ENCODE measurements around the gene MAPKAP1. TPM values are rescaled to one million over a fixed set of nuclear protein-coding genes. Genes with fewer than 3 reads are reported as not detected.

Gene MAPKAP1
- total and polyA plus RNA-seq, 9 of the 15 experiments (the other 6 are each of a cell fraction or from before 2014, with no cell fraction given): 2.6 to 82.1 (median 61.1) TPM

- no peak for FAIRE-seq
- peak overlapping the region in 1 of 2 experiments; percentile 89; a peak in 1 of 4 replicates for H3K9ac ChIP-seq (ENCODE audit: insufficient read depth in 1 of 2, low read depth in 2 of 2, low read length in 2 of 2)
These were observed 38.6 kb upstream of the MAPKAP1 start for GRCh38 chr9:125745682-125746016.

More at GRCh38 chr9:125745682-125746016, 38.6 kb upstream of the MAPKAP1 start:
- no TSS peak for BruUV-seq (replicated peaks)
- Histone ChIP-seq H3K4me1 (replicated peaks in 1 of 2; ENCODE audit: control insufficient read depth in 2 of 2, insufficient read depth in 2 of 2, low read length in 2 of 2) (peaks cover 8 to 26% of the 10 kb centered on the region in 2 experiments), H2AFZ (ENCODE audit: low read depth, low read length) (peak overlapping the region; percentile 94), H4K20me1 (replicated peaks; ENCODE audit: control insufficient read depth, insufficient read depth, low read length) (peaks cover 7% of the 10 kb centered on the region; the same call in 1 of the 2 replicates), H3K9me1 (ENCODE audit: control insufficient read depth, insufficient read depth, low read length) (no peaks in the 10 kb centered on the region), H3K79me2 (ENCODE audit: control insufficient read depth, insufficient read depth, low read length) (no peaks in the 10 kb centered on the region), H3K36me3 (ENCODE audit: control insufficient read depth, insufficient read depth, low read length) (no peaks in the 10 kb centered on the region), H3K4me3 (peak overlapping the region; percentile 57; the same call in 1 of the 2 replicates), H3K9me3 (replicated peaks; ENCODE audit: control insufficient read depth, insufficient read depth, low read depth, low read length) (no peaks in the 10 kb centered on the region), H3K4me2 (ENCODE audit: insufficient read depth, low read length) (peak overlapping the region; percentile 85), H3K27me3 (ENCODE audit: control insufficient read depth in 2 of 2, insufficient read depth in 2 of 2, low read length in 2 of 2) (peaks cover 30 to 36% of the 10 kb centered on the region in 2 experiments), H3K27ac (ENCODE audit: extremely low read depth, low read depth, low read length) (no peak overlapping the region)
- ChIA-PET CTCF (ENCODE audit: low intra/inter-chr PET ratio) (no interaction called here), POLR2A (interaction anchor here (0.8 to 1.5 kb wide), 6 partner anchors 10 to 39 kb away, joined by 3 to 4 read pairs (median 3); partner anchors contain the start of gene MAPKAP1)
- intact Hi-C loops (cut with micrococcal nuclease): loop anchor here (5.0 kb wide), 1 partner anchor 38 kb away; the partner anchor contains the start of gene MAPKAP1
- DNase-seq (ENCODE audit: extremely low read depth in 1 of 4, low spot score in 3 of 4) (peak in 1 of 4 experiments; percentile 11), ATAC-seq (no peak)
- TF ChIP-seq MAFK (IDR thresholded peaks at IDR 0.05; ENCODE audit: low read length): no peak
- peak; percentile 19 for TF ChIP-seq CBX2 (IDR thresholded peaks at IDR 0.05; ENCODE audit: insufficient read depth, low read length, poor library complexity, severe bottlenecking)
- no peak for TF ChIP-seq CREBBP (IDR thresholded peaks at IDR 0.05; ENCODE audit: low read depth, low read length)
- 0 out of 2 replicates have a peak, but pooled peaks have one; percentile 17 for TF ChIP-seq SP1 (CRISPR knock-in tag; IDR thresholded peaks at IDR 0.05)
- TF ChIP-seq ZNF174 (CRISPR knock-in tag; IDR thresholded peaks at IDR 0.05): no peak
- TF ChIP-seq MYC (IDR thresholded peaks at IDR 0.05; ENCODE audit: low read depth, low read length): no peak
- TF ChIP-seq MYC (CRISPR knock-in tag; IDR thresholded peaks at IDR 0.05; ENCODE audit: borderline replicate concordance, low read depth): no peak
- no peak for TF ChIP-seq NFATC3 (IDR thresholded peaks at IDR 0.05)
- no peak for TF ChIP-seq ZNF766 (CRISPR knock-in tag; conservative IDR thresholded peaks at IDR 0.05)
- no peak for TF ChIP-seq E2F6 (IDR thresholded peaks at IDR 0.05; ENCODE audit: borderline replicate concordance in 1 of 2, extremely low read depth in 1 of 2, insufficient read depth in 1 of 2, insufficient read length in 1 of 2, low read depth in 1 of 2, low read length in 1 of 2, poor library complexity in 1 of 2, severe bottlenecking in 1 of 2)
- TF ChIP-seq PTTG1 (tag; IDR thresholded peaks at IDR 0.05; ENCODE audit: low read depth): no peak
- TF ChIP-seq CSDE1 (IDR thresholded peaks at IDR 0.05): no peak
- no peak for TF ChIP-seq CTBP1 (IDR thresholded peaks at IDR 0.05; ENCODE audit: borderline replicate concordance)
- no peak for TF ChIP-seq SMARCA5 (IDR thresholded peaks at IDR 0.05)
- no peak for TF ChIP-seq TAF1 (IDR thresholded peaks at IDR 0.05; ENCODE audit: control insufficient read depth, extremely low read depth, insufficient read depth, low read length, severe bottlenecking)
- TF ChIP-seq ZFP36 (IDR thresholded peaks at IDR 0.05; ENCODE audit: low read depth, low read length, partially characterized antibody): peak; percentile 15
- TF ChIP-seq GTF2A2 (tag; IDR thresholded peaks at IDR 0.05): no peak
- TF ChIP-seq SPI1 (IDR thresholded peaks at IDR 0.05; ENCODE audit: borderline replicate concordance, low read depth, low read length): no peak
- no peak for TF ChIP-seq POU5F1 (IDR thresholded peaks at IDR 0.05; ENCODE audit: borderline replicate concordance, low read depth, low read length, partially characterized antibody)
- no peak for TF ChIP-seq RB1 (IDR thresholded peaks at IDR 0.05; ENCODE audit: low read depth)
- TF ChIP-seq HMGXB4 (CRISPR knock-in tag; IDR thresholded peaks at IDR 0.05): no peak
- in situ Hi-C loops (cut with MboI): no loop called here
- WGBS (ENCODE audit: insufficient coverage, low coverage, missing lambda C conversion rate): 7% methylated on average over 6 of the region's 6 CpGs

Measured in K562 (cell line).